Peyer's patch (tissue), 4 donors: ENCODE measurements around the gene KRT1.

Experiments
- POLR2A ChIP-seq, 2 donors: fragments of 450-650 bp; IDR thresholded peaks; one replicate each; pipeline ENCODE4 v1.5.1; 2017; ENCODE audit warnings: antibody characterized with exemption in 2 of 2, mild to moderate bottlenecking in 2 of 2, moderate library complexity in 2 of 2
- TF ChIP-seq, protein P1 (sequence below), 6 experiments: fragments of 450-650 bp in 4 of 6; fragments of 200-600 bp in 2 of 6; sonication (generic) in 1 of 6; IDR thresholded peaks; one replicate each; pipeline ENCODE4 v1.5.1; 2017 to 2019; ENCODE audit warnings: antibody characterized with exemption in 6 of 6, mild to moderate bottlenecking in 3 of 6, moderate library complexity in 1 of 6

DNA sequence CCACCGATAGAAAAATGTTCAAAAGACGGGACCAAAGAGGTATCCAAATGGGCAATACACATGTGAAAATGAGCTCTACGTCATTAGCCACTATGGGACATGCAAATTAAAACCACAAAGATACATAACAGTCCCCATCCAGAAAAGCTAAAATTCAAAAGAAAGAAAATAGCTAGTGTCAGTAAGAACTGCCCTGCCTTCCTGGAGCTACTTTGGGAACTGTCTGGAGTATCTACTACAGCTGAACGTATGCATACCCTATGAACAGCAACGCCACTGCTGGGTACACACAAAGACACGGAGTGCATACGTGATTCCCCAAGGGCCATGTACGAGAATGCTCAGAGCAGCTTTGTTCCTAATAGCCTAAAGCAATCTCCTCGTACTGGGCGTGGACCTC lies 48.9 kb upstream of the KRT1 start:
- TF ChIP-seq, protein P1, sequence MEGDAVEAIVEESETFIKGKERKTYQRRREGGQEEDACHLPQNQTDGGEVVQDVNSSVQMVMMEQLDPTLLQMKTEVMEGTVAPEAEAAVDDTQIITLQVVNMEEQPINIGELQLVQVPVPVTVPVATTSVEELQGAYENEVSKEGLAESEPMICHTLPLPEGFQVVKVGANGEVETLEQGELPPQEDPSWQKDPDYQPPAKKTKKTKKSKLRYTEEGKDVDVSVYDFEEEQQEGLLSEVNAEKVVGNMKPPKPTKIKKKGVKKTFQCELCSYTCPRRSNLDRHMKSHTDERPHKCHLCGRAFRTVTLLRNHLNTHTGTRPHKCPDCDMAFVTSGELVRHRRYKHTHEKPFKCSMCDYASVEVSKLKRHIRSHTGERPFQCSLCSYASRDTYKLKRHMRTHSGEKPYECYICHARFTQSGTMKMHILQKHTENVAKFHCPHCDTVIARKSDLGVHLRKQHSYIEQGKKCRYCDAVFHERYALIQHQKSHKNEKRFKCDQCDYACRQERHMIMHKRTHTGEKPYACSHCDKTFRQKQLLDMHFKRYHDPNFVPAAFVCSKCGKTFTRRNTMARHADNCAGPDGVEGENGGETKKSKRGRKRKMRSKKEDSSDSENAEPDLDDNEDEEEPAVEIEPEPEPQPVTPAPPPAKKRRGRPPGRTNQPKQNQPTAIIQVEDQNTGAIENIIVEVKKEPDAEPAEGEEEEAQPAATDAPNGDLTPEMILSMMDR (IDR thresholded peaks at IDR 0.05), result no peak
- no peak for TF ChIP-seq POLR2A (IDR thresholded peaks at IDR 0.05)
